Posterior cingulate gyrus (tissue), 11 donors: ENCODE results near the gene TTC21A.

ENCODE experiments used
- DNase-seq, 10 donors: peaks; one replicate each; pipeline versions ENCODE4 v3.0.0 to v3.0.0-alpha.2; 2020 to 2021; ENCODE audit warnings: mixed read lengths in 3 of 10
- intact Hi-C: fragments of 100-400 bp; cut with DNase I; formaldehyde crosslinking; loops from one replicate; pipeline ENCODE4 v1.15.1; 2023

The TTC21A gene

DNA sequence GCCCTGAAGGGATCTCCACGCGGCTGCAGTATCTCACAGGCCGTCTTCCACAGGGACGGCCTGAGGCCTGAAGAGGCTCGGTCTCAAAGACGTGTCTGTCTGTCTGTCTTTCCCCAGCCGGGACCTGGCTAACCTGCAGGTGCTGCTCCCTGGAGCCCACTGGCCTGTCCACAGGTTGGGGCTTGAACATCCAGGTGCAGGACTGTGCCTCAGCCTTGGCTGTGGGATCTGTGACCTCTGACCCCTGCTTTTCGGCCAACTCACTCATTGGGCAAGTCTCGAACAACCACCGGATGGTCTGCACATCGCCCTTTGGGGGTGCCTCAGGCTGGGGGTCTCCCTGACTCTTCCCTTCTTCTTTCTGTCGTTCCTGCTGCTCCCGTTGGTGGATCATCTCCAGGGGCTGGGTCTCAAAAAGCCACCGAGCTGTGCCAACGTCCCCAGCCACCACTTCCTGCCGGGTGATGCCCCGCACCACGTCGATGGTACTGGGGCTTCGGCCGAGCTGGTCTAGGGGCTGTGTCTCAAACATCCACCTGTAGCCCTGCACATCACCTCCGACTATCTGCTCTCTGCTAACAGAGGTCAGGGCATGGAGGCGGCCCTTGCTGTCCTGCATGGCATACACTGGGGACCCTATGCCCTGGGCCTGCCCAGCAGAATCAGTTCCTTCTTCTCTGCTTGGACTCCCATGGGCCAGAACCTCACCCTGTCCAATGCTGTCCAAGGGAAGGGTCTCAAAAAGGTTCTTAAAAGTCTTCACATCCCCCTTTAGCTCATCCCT, 80.1 kb downstream of the TTC21A start:
- intact Hi-C loops, result loop anchor here (10.0 kb wide), 1 partner anchor 83 kb away; the partner anchor contains the start of genes GORASP1 and TTC21A
- no peak for DNase-seq
